Measurements from ENCODE around the gene ARHGAP26. TPM values are rescaled to one million over a fixed set of nuclear protein-coding genes. Genes with fewer than 3 reads are reported as not detected.

ARHGAP26 gene
- total and polyA plus RNA-seq, 2 donors (not counting 3 experiments of a cell fraction or from before 2014, with no cell fraction given), result 3.1 to 16.2 TPM

DNA sequence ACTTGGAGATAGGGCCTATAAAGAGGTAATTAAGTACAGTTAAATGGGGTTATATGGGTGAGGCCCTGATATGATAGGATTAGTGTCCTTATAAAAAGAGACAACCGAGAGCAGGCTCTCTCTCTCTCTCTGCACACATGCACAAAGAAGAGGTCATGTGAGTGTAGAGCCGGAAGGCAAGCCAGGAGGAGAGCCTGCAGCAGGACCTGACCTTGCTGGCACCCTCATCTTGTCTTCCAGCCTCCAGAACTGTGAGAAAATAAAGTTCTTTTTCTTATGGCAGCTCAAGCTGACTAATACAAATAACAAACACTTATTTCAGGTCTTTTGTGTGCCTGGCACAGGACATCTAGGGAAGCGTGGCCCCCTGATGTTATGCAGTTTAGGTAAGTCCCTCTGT, 62.1 kb downstream of the ARHGAP26 start:
- dilution Hi-C loops (cut with MboI; ENCODE audit: extremely low pct_ligation_motif_present, low sequenced_read_pairs), result no loop called here
- no peaks in the 10 kb centered on the region for H3K27me3 ChIP-seq (ENCODE audit: control insufficient read depth in 2 of 2, insufficient read depth in 2 of 2, low read length in 2 of 2)
- no peak overlapping the region for H3K4me2 ChIP-seq (ENCODE audit: insufficient read depth, low read length)
- no TSS peak for BruUV-seq (replicated peaks)
- peaks cover 38% of the 10 kb centered on the region for H3K4me1 ChIP-seq (ENCODE audit: control insufficient read depth, extremely low read depth, insufficient read depth, low read length)
- no peaks in the 10 kb centered on the region for H3K9me1 ChIP-seq (replicated peaks; ENCODE audit: control insufficient read depth, extremely low read depth, insufficient read depth, low read length)
- ChIA-PET CTCF (interaction anchor here (0.8 kb wide), 1 partner anchor 56 kb away, joined by 3 read pairs; no protein-coding TSS in a partner anchor), POLR2A (no interaction called here)
- DNase-seq (ENCODE audit: low read depth, low spot score) (no peak), FAIRE-seq (no peak)
- no peaks in the 10 kb centered on the region for H4K20me1 ChIP-seq (replicated peaks; ENCODE audit: control insufficient read depth, extremely low read depth, insufficient read depth, low read length)
- H3K36me3 ChIP-seq (ENCODE audit: control insufficient read depth in 2 of 2, extremely low read depth in 1 of 2, insufficient read depth in 2 of 2, low read length in 2 of 2), result no peaks in the 10 kb centered on the region
- no peaks in the 10 kb centered on the region for H3K9me3 ChIP-seq (replicated peaks; ENCODE audit: control insufficient read depth, insufficient read depth, low read length)
- no peak overlapping the region for H3K9ac ChIP-seq (replicated peaks; ENCODE audit: extremely low read depth, insufficient read depth, low read length)
- intact Hi-C loops (cut with micrococcal nuclease), result no loop called here
- H3K4me3 ChIP-seq (replicated peaks in 1 of 3; ENCODE audit: insufficient read depth in 1 of 3, low read depth in 1 of 3, low read length in 3 of 3), result no peak overlapping the region
- no peaks in the 10 kb centered on the region for H3K79me2 ChIP-seq (ENCODE audit: control insufficient read depth, insufficient read depth, low read length)
- TF ChIP-seq FOS (IDR thresholded peaks at IDR 0.05; ENCODE audit: borderline replicate concordance, insufficient read depth, low read length), result no peak
- no peak overlapping the region for H3K27ac ChIP-seq (ENCODE audit: insufficient read depth, low read depth, low read length)
- no peak overlapping the region for H2AFZ ChIP-seq (ENCODE audit: low read depth, low read length)

DNA sequence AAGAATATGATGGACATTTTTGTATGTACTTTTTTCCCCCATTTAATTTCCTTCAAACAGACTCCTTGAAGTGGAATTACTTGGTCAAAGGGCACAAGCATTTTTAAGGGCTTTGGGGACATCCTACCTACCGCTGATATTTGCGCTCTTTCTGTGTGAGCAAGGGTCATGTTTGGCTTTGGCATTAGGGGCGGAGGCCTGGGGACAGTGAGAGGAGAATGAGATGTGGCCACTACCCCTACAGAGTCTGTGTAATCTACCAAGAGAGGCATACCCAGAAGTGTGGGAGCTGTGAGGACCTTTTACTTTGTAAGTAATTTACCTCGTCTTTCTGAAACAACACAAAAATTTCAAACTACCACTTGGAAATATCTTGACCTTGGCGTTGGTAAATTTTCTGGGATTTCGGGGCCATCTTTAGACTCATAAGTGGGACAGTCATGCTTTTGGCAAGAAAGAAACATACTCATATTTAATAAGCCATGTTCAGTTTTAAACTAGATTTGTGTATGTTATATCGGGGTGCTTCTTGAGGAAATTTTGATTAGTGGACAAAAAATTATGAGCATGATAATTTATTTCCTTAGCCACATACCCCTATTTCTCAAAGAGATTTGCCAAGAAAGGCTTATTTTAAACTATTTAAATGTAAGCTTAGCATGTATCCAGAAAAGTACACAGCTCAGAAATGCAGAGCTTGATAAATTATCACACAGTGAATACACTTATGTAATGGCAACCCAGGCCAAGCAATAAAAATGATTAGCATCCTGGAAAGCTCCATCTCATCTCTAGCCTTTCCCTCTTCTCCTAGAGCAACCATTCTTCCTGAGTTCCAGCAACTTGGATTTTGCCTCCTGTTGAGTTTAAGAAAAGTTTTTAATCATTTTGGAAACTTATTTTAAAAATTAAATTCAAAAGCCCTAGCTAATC, 63.6 kb downstream of the ARHGAP26 start:
- no peaks in the 10 kb centered on the region for H3K9me1 ChIP-seq (replicated peaks; ENCODE audit: control insufficient read depth, extremely low read depth, insufficient read depth, low read length)
- intact Hi-C loops (cut with micrococcal nuclease) (no loop called here), dilution Hi-C loops (cut with MboI; ENCODE audit: extremely low pct_ligation_motif_present, low sequenced_read_pairs) (no loop called here)
- no peak overlapping the region for H3K4me2 ChIP-seq (ENCODE audit: insufficient read depth, low read length)
- no peak for DNase-seq (ENCODE audit: low read depth, low spot score)
- H3K27me3 ChIP-seq (ENCODE audit: control insufficient read depth in 2 of 2, insufficient read depth in 2 of 2, low read length in 2 of 2), result no peaks in the 10 kb centered on the region
- ChIA-PET POLR2A (no interaction called here), CTCF (interaction anchor here (1.1 to 1.7 kb wide), 5 partner anchors 20 to 121 kb away, joined by 3 to 6 read pairs (median 3); no protein-coding TSS in a partner anchor)
- peaks cover 23% of the 10 kb centered on the region for H3K4me1 ChIP-seq (ENCODE audit: control insufficient read depth, extremely low read depth, insufficient read depth, low read length)
- no peak overlapping the region for H3K9ac ChIP-seq (replicated peaks; ENCODE audit: extremely low read depth, insufficient read depth, low read length)
- no peaks in the 10 kb centered on the region for H3K79me2 ChIP-seq (ENCODE audit: control insufficient read depth, insufficient read depth, low read length)
- TF ChIP-seq EZH2 (IDR thresholded peaks at IDR 0.05; ENCODE audit: borderline replicate concordance, low read depth, low read length, severe bottlenecking), result no peak
- no peak for TF ChIP-seq GATA2 (IDR thresholded peaks at IDR 0.05; ENCODE audit: insufficient read depth, insufficient read length, low read depth, low read length)
- no peak for TF ChIP-seq POLR2AphosphoS5 (IDR thresholded peaks at IDR 0.05; ENCODE audit: insufficient read depth, low read depth, low read length)
- no peak for TF ChIP-seq MAX (IDR thresholded peaks at IDR 0.05; ENCODE audit: insufficient read depth, insufficient read length)
- TF ChIP-seq JUN (IDR thresholded peaks at IDR 0.05; ENCODE audit: borderline replicate concordance, insufficient read depth, insufficient read length, low read depth), result no peak
- no peak for TF ChIP-seq MYC (IDR thresholded peaks at IDR 0.05; ENCODE audit: low read depth, low read length)
- no peak for TF ChIP-seq FOS (IDR thresholded peaks at IDR 0.05; ENCODE audit: borderline replicate concordance, insufficient read depth, low read length)
- no peak for TF ChIP-seq POLR2A (IDR thresholded peaks at IDR 0.05; ENCODE audit: low read depth, low read length)
- TF ChIP-seq CTCF (IDR thresholded peaks at IDR 0.05; ENCODE audit: extremely low read depth in 1 of 2, insufficient read depth in 1 of 2, low read depth in 1 of 2, low read length in 2 of 2), result no peak
- H2AFZ ChIP-seq (ENCODE audit: low read depth, low read length), result no peak overlapping the region
- no peak overlapping the region for H3K27ac ChIP-seq (ENCODE audit: insufficient read depth, low read depth, low read length)
- no peaks in the 10 kb centered on the region for H3K9me3 ChIP-seq (replicated peaks; ENCODE audit: control insufficient read depth, insufficient read depth, low read length)
- H4K20me1 ChIP-seq (replicated peaks; ENCODE audit: control insufficient read depth, extremely low read depth, insufficient read depth, low read length), result no peaks in the 10 kb centered on the region
- BruUV-seq (replicated peaks), result no TSS peak
- FAIRE-seq, result no peak
- H3K36me3 ChIP-seq (ENCODE audit: control insufficient read depth in 2 of 2, extremely low read depth in 1 of 2, insufficient read depth in 2 of 2, low read length in 2 of 2), result no peaks in the 10 kb centered on the region
- H3K4me3 ChIP-seq (replicated peaks in 1 of 3; ENCODE audit: insufficient read depth in 1 of 3, low read depth in 1 of 3, low read length in 3 of 3), result no peak overlapping the region
